GM12878 (cell line): ENCODE measurements around the gene SLC66A1. TPM values are rescaled to one million over a fixed set of nuclear protein-coding genes. Genes with fewer than 3 reads are reported as not detected.

Experiments used
- ATAC-seq: fragments of 200-7000 bp; cut with Tn5 transposase; 3 replicates; pipeline ENCODE4 v1.9.1; 2020; ENCODE audit warnings: mild to moderate bottlenecking, moderate library complexity
- BruUV-seq: library from RNA; stranded (reverse); fragments of 400-500 nt; replicated peaks from 2 replicates; lab custom pipeline; 2021; lab: Mats Ljungman, UMichigan
- CTCF ChIA-PET: fragments of 300-600 bp; sonication (Branson Sonifier 250); formaldehyde crosslinking; extraction: SDS; loops from one replicate; lab custom pipeline; 2021; ENCODE audit warnings: inconsistent platforms; lab: Yijun Ruan, JAX
- POLR2A ChIA-PET: fragments of 350-600 bp; formaldehyde crosslinking; extraction: SDS; loops from one replicate; lab custom pipeline; 2021; ENCODE audit warnings: inconsistent platforms; lab: Charles Lee
- RAD21 ChIA-PET: fragments of 300-600 bp; sonication (Branson Sonifier 250); formaldehyde crosslinking; loops from one replicate; lab custom pipeline; 2023; ENCODE audit warnings: antibody characterized with exemption; ENCODE audit not compliant: unreplicated experiment; lab: Charles Lee
- SMC1A ChIA-PET: fragments of 300-600 bp; sonication (Branson Sonifier 250); formaldehyde crosslinking; loops from one replicate; lab custom pipeline; 2023; ENCODE audit not compliant: unreplicated experiment, uncharacterized antibody; lab: Charles Lee
- DNase-seq: peaks from one replicate; pipeline ENCODE4 v3.0.0-alpha.2; 2011; ENCODE audit warnings: low read depth, low spot score
- FAIRE-seq: peaks from 3 replicates; lab custom pipeline; 2011; peaks lifted over from hg19 to GRCh38; lab: Jason Lieb, UNC
- H2AFZ ChIP-seq: 2 replicates; pipeline ENCODE4 v1.6.0; 2011; ENCODE audit warnings: low read depth, low read length, control low read depth; ENCODE audit not compliant: control insufficient read depth
- H3K27ac ChIP-seq: 2 replicates; pipeline ENCODE4 v1.5.1; 2011; ENCODE audit warnings: control low read depth; ENCODE audit not compliant: control insufficient read depth, insufficient read depth
- H3K27me3 ChIP-seq, 2 experiments: replicated peaks in 1 of 2; 2 replicates each; pipeline versions ENCODE4 v1.6.0 to v1.6.1; 2011; ENCODE audit warnings: low read length in 1 of 2; ENCODE audit not compliant: control insufficient read depth in 2 of 2, insufficient read depth in 2 of 2
- H3K36me3 ChIP-seq, 2 experiments: 2 replicates each; pipeline ENCODE4 v1.5.1; 2011; ENCODE audit warnings: low read length in 1 of 2; ENCODE audit not compliant: control insufficient read depth in 2 of 2, insufficient read depth in 2 of 2
- H3K4me1 ChIP-seq: 2 replicates; pipeline ENCODE4 v1.6.1; 2011; ENCODE audit warnings: mild to moderate bottlenecking, low read length, moderate library complexity, mixed read lengths; ENCODE audit not compliant: control insufficient read depth, insufficient read depth
- H3K4me2 ChIP-seq: 2 replicates; pipeline ENCODE4 v1.6.0; 2011; ENCODE audit warnings: control low read depth; ENCODE audit not compliant: control insufficient read depth, insufficient read depth
- H3K4me3 ChIP-seq: fragments of 200-600 bp; sonication (generic); 2 replicates; pipeline ENCODE4 v1.5.1; 2016
- H3K79me2 ChIP-seq: 2 replicates; pipeline ENCODE4 v1.6.0; 2011; ENCODE audit warnings: low read length; ENCODE audit not compliant: control insufficient read depth, insufficient read depth
- H3K9ac ChIP-seq: 2 replicates; pipeline ENCODE4 v1.8.0; 2011; ENCODE audit warnings: low read length, control low read depth, mixed read lengths; ENCODE audit not compliant: control insufficient read depth, insufficient read depth
- H3K9me3 ChIP-seq: replicated peaks from 3 replicates; pipeline ENCODE4 v1.5.1; 2011; ENCODE audit warnings: mild to moderate bottlenecking, low read length; ENCODE audit not compliant: control insufficient read depth, insufficient read depth
- H4K20me1 ChIP-seq: 2 replicates; pipeline ENCODE4 v1.6.0; 2011; ENCODE audit not compliant: control insufficient read depth, insufficient read depth
- CEBPB ChIP-seq, 2 experiments: fragments of 150-350 bp in 1 of 2; IDR thresholded peaks; 2 replicates each; pipeline ENCODE4 v1.6.1; 2012 to 2014; ENCODE audit warnings: low read depth in 2 of 2, low read length in 2 of 2, borderline replicate concordance in 1 of 2, inconsistent platforms in 1 of 2
- EED ChIP-seq: sonication (generic); IDR thresholded peaks from 2 replicates; pipeline ENCODE4 v1.6.1; 2016; ENCODE audit warnings: antibody characterized with exemption, low read depth
- EP300 ChIP-seq, 2 experiments: fragments of 150-350 bp in 1 of 2; IDR thresholded peaks; 2 replicates each; pipeline ENCODE4 v1.6.1; 2011 to 2012; ENCODE audit warnings: low read depth in 2 of 2, low read length in 2 of 2, borderline replicate concordance in 1 of 2, improper control_type of control experiment in 1 of 2, inconsistent platforms in 1 of 2; ENCODE audit not compliant: control insufficient read depth in 1 of 2
- IRF3 ChIP-seq: fragments of 450-650 bp; IDR thresholded peaks from 2 replicates; pipeline ENCODE4 v1.6.1; 2014; ENCODE audit warnings: mild to moderate bottlenecking
- NRF1 ChIP-seq: conservative IDR thresholded peaks from 2 replicates; pipeline ENCODE4 v1.6.1; 2011; ENCODE audit warnings: mild to moderate bottlenecking, low read depth, low read length, improper control_type of control experiment
- PBX3 ChIP-seq: IDR thresholded peaks from 2 replicates; pipeline ENCODE4 v1.6.1; 2011; ENCODE audit warnings: mild to moderate bottlenecking, low read depth, low read length, moderate library complexity; ENCODE audit not compliant: insufficient replicate concordance
- RAD51 ChIP-seq: fragments of 450-650 bp; IDR thresholded peaks from 2 replicates; pipeline ENCODE4 v1.6.1; 2016; ENCODE audit warnings: moderate library complexity, mild to moderate bottlenecking, inconsistent platforms
- SMAD5 ChIP-seq: IDR thresholded peaks from 2 replicates; pipeline ENCODE4 v1.6.1; 2016; ENCODE audit warnings: antibody characterized with exemption, low read depth
- SMARCA5 ChIP-seq: fragments of 450-650 bp; IDR thresholded peaks from 2 replicates; pipeline ENCODE4 v1.6.1; 2017; ENCODE audit warnings: mild to moderate bottlenecking
- TBL1XR1 ChIP-seq: IDR thresholded peaks from 2 replicates; pipeline ENCODE4 v1.6.1; 2012; ENCODE audit warnings: low read depth, low read length, improper control_type of control experiment
- TCF7 ChIP-seq: IDR thresholded peaks from 2 replicates; pipeline ENCODE4 v1.6.1; 2014; ENCODE audit warnings: antibody characterized with exemption, borderline replicate concordance
- WRNIP1 ChIP-seq: IDR thresholded peaks from 2 replicates; pipeline ENCODE4 v1.6.1; 2011; ENCODE audit warnings: low read depth, low read length, improper control_type of control experiment, borderline replicate concordance
- ZBTB4 ChIP-seq: fragments of 450-650 bp; formaldehyde crosslinking; IDR thresholded peaks from 2 replicates; pipeline ENCODE4 v1.4.0; 2022; ENCODE audit warnings: mild to moderate bottlenecking, moderate library complexity
- WGBS: methylation state at CpG from one replicate; pipeline ENCODE4 v1.1.6; 2016; ENCODE audit warnings: low lambda C conversion rate; ENCODE audit not compliant: insufficient replicate concordance, insufficient coverage; ENCODE audit errors: missing lambda C conversion rate; 5-methylcytosine and 5-hydroxymethylcytosine counted together
- in situ Hi-C: fragments of 300-500 bp; cut with MboI; formaldehyde crosslinking; loops from 9 replicates; pipeline ENCODE4 v1.14.3; 2018; ENCODE audit warnings: mixed read lengths
- intact Hi-C: fragments of 100-400 bp; cut with micrococcal nuclease; formaldehyde crosslinking; loops from one replicate; pipeline ENCODE4 v1.14.2; 2022; ENCODE audit not compliant: unreplicated experiment
- polyA plus RNA-seq, 11 experiments: library from polyadenylated mRNA; depleted of rRNA in 4 of 11; unstranded in 6 of 11; stranded (reverse) in 5 of 11; fragments of >200 nt; fragmentation: Nextera tagmentation in 4 of 11; fragmentation: Illumina TruSeq in 1 of 11; extraction: Ambion mirVana in 4 of 11; extraction: Trizol in 1 of 11; gene quantifications; 1 replicate in 1 of 11; 2 replicates in 10 of 11; pipeline versions ENCODE4 v1.2.1 to v1.2.3, GENCODE V29; 2011 to 2016; ENCODE audit warnings: inconsistent platforms in 2 of 11, missing spikeins in 2 of 11, low read depth in 1 of 11
- total RNA-seq, 4 experiments: library from RNA; depleted of rRNA in 3 of 4; stranded (reverse); fragments of >200 nt in 3 of 4; fragmentation: Illumina TruSeq in 1 of 4; extraction: Trizol in 1 of 4; gene quantifications; 2 replicates each; pipeline versions ENCODE4 v1.2.1 to v1.2.3, GENCODE V29; 2013 to 2021

Gene SLC66A1
- total and polyA plus RNA-seq, 10 of the 15 experiments (the other 5 are each of a cell fraction or from before 2014, with no cell fraction given), result 0.58 to 22.0 (median 10.2) TPM

- H4K20me1 ChIP-seq, result no peaks in the 10 kb centered on the region
- no peaks in the 10 kb centered on the region for H3K9me3 ChIP-seq
- CTCF ChIA-PET, result interaction anchor here (0.7 kb wide), 1 partner anchor 568 kb away, joined by 3 read pairs; no protein-coding TSS in a partner anchor
- POLR2A ChIA-PET, result no interaction called here
- DNase-seq (no peak), FAIRE-seq (no peak), ATAC-seq (no peak)
- H2AFZ ChIP-seq, result no peak overlapping the region
- BruUV-seq, result no TSS peak
- no peak overlapping the region for H3K9ac ChIP-seq
- H3K27ac ChIP-seq, result no peak overlapping the region
- no peaks in the 10 kb centered on the region for H3K79me2 ChIP-seq
- no peak for TF ChIP-seq PBX3
- no peak for TF ChIP-seq CEBPB (IDR thresholded peaks at IDR 0.05; ENCODE audit: borderline replicate concordance in 1 of 2, low read depth in 2 of 2, low read length in 2 of 2)
- TF ChIP-seq EP300 (IDR thresholded peaks at IDR 0.05; ENCODE audit: borderline replicate concordance in 1 of 2, control insufficient read depth in 1 of 2, low read depth in 2 of 2, low read length in 2 of 2), result no peak
- TF ChIP-seq TBL1XR1, result no peak
- TF ChIP-seq RAD51, result no peak
- TF ChIP-seq ZBTB4 (CRISPR knock-in tag), result no peak
- no peak for TF ChIP-seq SMAD5
- no peak for TF ChIP-seq EED
- no peak for TF ChIP-seq SMARCA5
- TF ChIP-seq WRNIP1, result no peak
- TF ChIP-seq NRF1, result no peak
- TF ChIP-seq TCF7, result no peak
- TF ChIP-seq IRF3, result no peak
- H3K36me3 ChIP-seq, result peaks cover 8 to 12% of the 10 kb centered on the region in 2 experiments
- H3K4me3 ChIP-seq, result no peak overlapping the region
- in situ Hi-C loops (no loop called here), intact Hi-C loops (no loop called here)
- H3K27me3 ChIP-seq, result no peaks in the 10 kb centered on the region
- SMC1A ChIA-PET, result no interaction called here
- WGBS, result 97% methylated on average over 18 of the region's 18 CpGs
- H3K4me2 ChIP-seq, result no peak overlapping the region
- no peaks in the 10 kb centered on the region for H3K4me1 ChIP-seq
- RAD21 ChIA-PET, result no interaction called here
Observed at GRCh38 chr1:19360843-19361610, 48.9 kb downstream of the SLC66A1 start.
